ENCODE data around the gene WHRN.

- TF ChIP-seq CTCF (IDR thresholded peaks at IDR 0.05) (no peak), POLR2A (IDR thresholded peaks at IDR 0.05) (no peak), EP300 (IDR thresholded peaks at IDR 0.05; ENCODE audit: low read depth) (no peak)
These were observed 134.3 kb downstream of the WHRN start for GRCh38 chr9:114370968-114371320.

All from transverse colon (tissue), 3 donors.